ENCODE results near the gene GSS.
A peak's percentile ranks its signal among the peaks of the same experiment; 100 is the strongest.

Gene GSS

GRCh38 chr20:34992751-34993417 lies 37.3 kb upstream of the GSS start:
- no peak for DNase-seq

- DNase-seq = no peak
Observed at GRCh38 chr20:34990661-34991214, 35.1 kb upstream of the GSS start.

- no peak for DNase-seq
Observed at GRCh38 chr20:34990231-34990630, 34.6 kb upstream of the GSS start.

GRCh38 chr20:34989670-34990069 lies 34.1 kb upstream of the GSS start:
- no peak for DNase-seq

GRCh38 chr20:34989118-34989517 lies 33.5 kb upstream of the GSS start:
- DNase-seq = no peak

GRCh38 chr20:34988191-34988540 lies 32.6 kb upstream of the GSS start:
- no peak for DNase-seq

GRCh38 chr20:34987288-34988190 lies 31.9 kb upstream of the GSS start:
- no peak for DNase-seq

GRCh38 chr20:34986311-34987287 lies 31.0 kb upstream of the GSS start:
- DNase-seq = no peak

GRCh38 chr20:34985461-34986310 lies 30.1 kb upstream of the GSS start:
- no peak for DNase-seq

GRCh38 chr20:34984756-34985261 lies 29.2 kb upstream of the GSS start:
- peak in 1 of 3 donors; percentile 5 for DNase-seq

- DNase-seq = no peak
Observed at GRCh38 chr20:34983995-34984735, 28.6 kb upstream of the GSS start.

GRCh38 chr20:34983089-34983820 lies 27.6 kb upstream of the GSS start:
- DNase-seq = no peak

- DNase-seq = no peak
Observed at GRCh38 chr20:34982270-34983088, 26.9 kb upstream of the GSS start.

- no peak for DNase-seq
Observed at GRCh38 chr20:34980543-34981233, 25.1 kb upstream of the GSS start.

- no peak for DNase-seq
Observed at GRCh38 chr20:34979366-34980153, 24.0 kb upstream of the GSS start.

GRCh38 chr20:34978092-34978744 lies 22.6 kb upstream of the GSS start:
- DNase-seq = no peak

Data from suppressor macrophage treated with lipopolysaccharide for 1 hour (primary cell).